Occipital lobe (tissue), 2 donors: Measurements from ENCODE around the gene INSR. TPM values are rescaled to one million over a fixed set of nuclear protein-coding genes. Genes with fewer than 3 reads are reported as not detected.
"Not testable (repeated sequence)": the region's sequence is repeated elsewhere in the genome, so short reads cannot be mapped to it uniquely, and the experiment has no call there.

Experiments used
- DNase-seq: peaks from one replicate; lab custom pipeline; 2025; lab: John Stamatoyannopoulos, UW
- total RNA-seq: library from RNA; depleted of rRNA; stranded (reverse); fragments of >200 nt; gene quantifications from one replicate; pipeline ENCODE4 v1.2.3, GENCODE V29; 2014

INSR gene
- total RNA-seq, 1 donor from 2014 or later = 84.7 TPM

- DNase-seq = no peak
These were observed 194.7 kb downstream of the INSR start for GRCh38 chr19:7099597-7099921.

DNA sequence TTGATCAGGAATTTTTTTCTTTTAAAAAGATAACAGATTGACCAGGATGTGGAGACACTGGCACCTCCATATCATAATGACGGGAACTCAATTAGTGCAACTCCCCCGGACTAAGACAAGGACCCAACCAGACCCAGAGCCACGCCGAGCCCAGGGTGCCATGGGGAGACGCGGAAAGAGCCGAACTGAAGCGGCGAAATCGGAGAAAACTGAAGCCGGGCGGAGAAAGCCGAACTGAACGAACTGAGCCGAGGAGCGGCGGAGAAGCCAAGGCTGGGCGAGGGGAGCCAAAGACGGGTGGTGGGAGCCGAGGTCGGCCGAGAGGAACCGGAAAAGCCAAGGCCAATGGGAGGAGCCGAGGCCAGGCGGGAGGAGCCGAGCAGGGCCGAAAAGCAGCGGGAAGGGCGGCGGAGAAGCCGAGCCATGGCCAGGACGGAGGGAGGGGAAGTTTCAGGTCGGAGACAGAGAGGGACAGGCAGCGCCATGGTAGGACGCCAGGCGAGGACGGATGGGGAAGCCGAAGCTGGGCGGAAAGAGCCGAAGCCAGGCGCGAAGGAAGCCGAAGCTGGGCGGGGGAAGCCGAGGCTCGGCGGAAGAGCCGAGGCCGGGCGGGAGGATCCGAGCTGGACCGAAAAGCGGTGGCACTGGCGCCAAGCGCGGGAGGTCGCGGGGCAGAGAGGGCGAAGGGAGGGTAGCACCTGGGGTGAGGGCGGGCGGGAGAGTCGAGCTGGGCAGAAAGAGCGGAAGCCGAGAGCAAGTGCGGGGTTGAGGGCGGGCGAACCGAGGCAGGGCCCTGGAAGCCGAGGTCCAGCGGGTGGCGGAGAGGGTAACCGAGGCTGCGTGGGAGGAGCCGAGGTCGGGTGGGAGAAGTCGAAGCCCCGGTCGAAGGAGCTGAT lies 195.3 kb downstream of the INSR start:
- DNase-seq = peak; percentile 87

GRCh38 chr19:7098096-7098495 lies 196.1 kb downstream of the INSR start:
- DNase-seq = no peak

DNA sequence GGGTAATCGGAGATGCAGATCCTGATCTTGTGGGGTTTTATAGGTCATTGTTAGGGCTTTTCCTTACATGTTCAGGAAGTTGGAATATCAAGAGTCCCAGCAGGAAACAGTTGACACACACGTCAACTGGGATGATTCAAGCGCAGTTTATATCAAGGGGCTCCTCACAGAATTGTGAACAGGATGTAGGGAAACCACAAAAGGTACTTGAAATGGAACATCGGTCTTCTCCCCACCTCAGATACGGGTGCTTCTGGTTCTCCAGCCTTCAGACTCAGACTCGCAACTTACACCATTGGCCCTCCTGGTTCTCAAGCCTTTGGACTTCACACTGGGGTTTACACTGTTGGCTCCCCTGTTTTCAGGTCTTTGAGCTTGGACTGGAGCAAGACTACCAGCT lies 205.2 kb downstream of the INSR start:
- no peak for DNase-seq

- DNase-seq = no peak
These were observed 210.9 kb downstream of the INSR start for GRCh38 chr19:7083076-7083956.

DNA sequence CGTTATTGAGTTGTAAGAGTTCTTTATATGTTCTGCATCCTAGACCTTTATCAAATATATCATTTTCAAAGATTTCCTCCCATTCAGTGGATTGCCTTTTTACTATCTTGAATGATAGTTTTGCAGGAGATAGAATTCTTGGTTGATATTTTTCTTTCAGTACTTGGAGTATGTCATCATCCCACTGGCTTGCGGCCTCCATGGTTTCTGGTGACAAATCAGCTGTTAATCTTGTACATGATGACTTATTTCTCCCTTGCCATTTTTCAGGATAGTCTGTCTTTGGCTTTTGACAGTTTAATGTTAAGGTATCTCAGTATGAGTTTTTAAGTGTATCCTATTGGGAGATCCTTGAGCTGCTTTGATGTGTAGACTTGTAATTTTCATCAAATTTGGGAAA lies 216.2 kb downstream of the INSR start:
- DNase-seq = no peak

DNA sequence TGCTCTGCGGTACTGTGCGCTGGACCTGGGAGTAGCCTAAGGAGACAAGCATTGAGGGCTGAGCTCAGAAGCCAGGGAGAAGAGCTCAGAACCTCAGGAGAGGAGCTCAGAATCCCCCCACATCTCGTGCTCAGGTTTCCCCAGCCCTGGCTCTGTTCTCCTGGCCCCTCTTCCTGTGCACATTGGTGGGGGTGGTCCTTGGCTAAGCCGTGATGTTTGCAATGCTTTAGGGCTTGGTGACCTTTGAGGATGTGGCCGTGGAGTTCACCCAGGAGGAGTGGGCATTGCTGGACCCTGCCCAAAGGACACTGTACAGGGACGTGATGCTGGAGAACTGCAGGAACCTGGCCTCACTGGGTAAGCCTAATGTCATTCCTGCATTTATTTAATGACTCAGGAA lies 218.1 kb downstream of the INSR start:
- DNase-seq = no peak

GRCh38 chr19:7074705-7075282 lies 219.4 kb downstream of the INSR start:
- no peak for DNase-seq

DNA sequence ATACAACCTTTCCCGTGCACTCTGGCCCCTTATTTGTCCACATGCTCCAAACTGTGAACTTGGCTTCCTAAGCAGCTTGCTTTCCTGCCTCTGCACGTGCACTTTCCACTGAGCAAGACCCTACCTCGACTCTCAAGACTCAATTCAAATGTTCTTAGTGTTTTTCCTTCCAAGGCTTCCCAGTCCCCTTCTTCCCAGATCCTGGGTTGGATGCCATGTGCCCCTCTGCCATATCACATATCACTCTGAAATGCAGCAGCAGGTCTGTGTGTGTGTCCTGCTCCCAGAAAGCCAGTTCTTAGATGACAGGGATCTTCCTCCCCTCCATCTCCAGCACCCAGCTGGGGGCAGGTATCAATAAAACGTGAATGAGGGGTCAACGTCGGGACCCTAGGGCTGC lies 221.7 kb downstream of the INSR start:
- no peak for DNase-seq

DNA sequence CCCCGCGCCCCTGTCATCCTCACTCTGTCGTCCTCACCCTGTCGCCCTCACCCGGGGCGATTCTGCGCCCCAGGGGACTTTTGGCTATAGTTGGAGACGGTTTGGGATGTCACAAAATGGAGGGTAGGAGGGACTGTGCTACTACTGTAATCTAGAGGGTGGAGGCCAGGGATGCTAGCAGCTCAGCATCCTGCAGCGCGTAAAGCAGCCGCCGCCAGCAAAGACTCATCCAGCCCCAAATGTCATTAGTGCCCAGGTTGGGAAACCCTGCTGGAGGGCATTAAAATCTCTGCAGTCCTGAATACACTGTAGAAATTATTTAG lies 224.3 kb downstream of the INSR start:
- DNase-seq = no peak

DNA sequence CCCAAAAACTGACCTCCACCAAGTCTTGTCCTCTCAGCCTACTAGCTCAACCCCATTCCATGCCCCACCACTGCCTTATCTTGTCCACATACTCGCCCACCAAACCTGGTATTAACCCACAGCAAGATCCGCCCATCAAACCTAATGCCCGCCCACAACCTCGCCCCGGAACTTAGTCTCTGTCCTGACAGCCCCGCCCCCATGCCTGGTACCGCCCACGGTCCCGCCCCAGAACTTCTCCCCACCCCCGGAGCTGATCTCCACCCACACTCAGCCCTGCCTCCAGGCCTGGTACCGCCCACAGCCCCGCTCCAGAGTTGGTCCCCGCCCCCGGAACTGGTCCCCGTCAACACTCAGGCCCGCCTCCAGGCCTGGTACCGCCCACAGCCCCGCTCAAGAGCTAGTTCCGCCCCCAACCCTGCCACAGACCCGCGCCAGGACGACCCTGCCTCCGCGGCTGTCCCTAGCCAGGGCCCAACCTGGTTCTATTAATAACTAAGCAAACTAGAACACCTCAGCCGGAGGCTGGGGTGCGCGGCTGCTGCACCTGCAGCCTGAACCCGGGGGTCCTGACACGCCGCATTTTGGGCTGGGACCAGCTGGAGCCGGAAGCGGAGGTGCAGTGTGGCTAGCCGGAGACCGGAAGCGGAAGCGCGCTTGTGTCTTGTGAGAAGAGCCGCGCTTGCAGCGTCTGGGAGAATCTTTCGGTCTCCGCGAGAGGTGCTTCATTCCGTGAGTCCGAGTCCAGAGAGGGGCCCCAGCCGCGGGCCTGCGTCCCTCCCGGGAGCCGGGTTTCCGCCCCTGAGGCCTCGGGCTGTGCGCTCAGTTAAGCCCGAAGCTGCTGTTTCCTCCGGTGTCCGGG lies 224.9 kb downstream of the INSR start, which contains the start of gene ZNF557:
TSS of gene ZNF557 (plus strand) at position 662 of the 862 bp plus-strand sequence. CDS start 5,372 bp downstream, outside the sequence.
- DNase-seq = peak; percentile 97

GRCh38 chr19:7068599-7068998 lies 225.6 kb downstream of the INSR start:
- DNase-seq = no peak

- no peak for DNase-seq
These were observed 226.5 kb downstream of the INSR start for GRCh38 chr19:7067716-7068115.

GRCh38 chr19:7067122-7067521 lies 227.1 kb downstream of the INSR start:
- DNase-seq = not testable (repeated sequence)

GRCh38 chr19:7063764-7064418 lies 230.3 kb downstream of the INSR start:
- DNase-seq = no peak

- DNase-seq = no peak
These were observed 230.9 kb downstream of the INSR start for GRCh38 chr19:7063339-7063738.
